WTC11 (cell line): ENCODE results near the gene RHOT2. TPM values are rescaled to one million over a fixed set of nuclear protein-coding genes. Genes with fewer than 3 reads are reported as not detected.
A peak's percentile ranks its signal among the peaks of the same experiment; 100 is the strongest.

Source experiments
- ATAC-seq: fragments of 200-7000 bp; cut with Tn5 transposase; 2 replicates; pipeline ENCODE4 v1.10.0; 2021; ENCODE audit warnings: mild to moderate bottlenecking, moderate library complexity
- CTCF ChIA-PET: fragments of 300-600 bp; sonication (Branson Sonifier 250); formaldehyde crosslinking; loops from one replicate; lab custom pipeline; 2021; ENCODE audit warnings: antibody characterized with exemption; lab: Charles Lee
- POLR2A ChIA-PET: fragments of 350-600 bp; sonication (Branson Sonifier 250); formaldehyde crosslinking; loops from one replicate; lab custom pipeline; 2021; ENCODE audit warnings: antibody characterized with exemption; lab: Charles Lee
- DNase-seq: peaks from one replicate; pipeline ENCODE4 v3.0.0; 2021; ENCODE audit warnings: low spot score
- H3K27ac Mint-ChIP-seq: 2 replicates; pipeline ENCODE4 v1.8.0; 2021; ENCODE audit warnings: mixed read lengths
- H3K27me3 Mint-ChIP-seq: 2 replicates; pipeline ENCODE4 v1.8.0; 2021; ENCODE audit warnings: low read depth, mild to moderate bottlenecking, moderate library complexity, mixed read lengths
- H3K36me3 Mint-ChIP-seq: 2 replicates; pipeline ENCODE4 v1.8.0; 2021; ENCODE audit warnings: mixed read lengths
- H3K4me1 Mint-ChIP-seq: 2 replicates; pipeline ENCODE4 v1.8.0; 2022; ENCODE audit warnings: mixed read lengths
- H3K4me3 Mint-ChIP-seq: 2 replicates; pipeline ENCODE4 v1.8.0; 2021; ENCODE audit warnings: mild to moderate bottlenecking, moderate library complexity, mixed read lengths
- H3K9me3 Mint-ChIP-seq: 2 replicates; pipeline ENCODE4 v1.8.0; 2021; ENCODE audit warnings: mixed read lengths
- CREM ChIP-seq: sonication (generic); formaldehyde crosslinking; IDR thresholded peaks from 2 replicates; pipeline ENCODE4 v1.8.1; 2022; ENCODE audit warnings: mild to moderate bottlenecking, missing genetic modification reagents, moderate library complexity
- EMX1 ChIP-seq: fragments of 250-450 bp; sonication (Bioruptor Pico); IDR thresholded peaks from 2 replicates; pipeline ENCODE4 v1.8.0; 2021; ENCODE audit warnings: mild to moderate bottlenecking
- ESRRA ChIP-seq: sonication (generic); formaldehyde crosslinking; IDR thresholded peaks from 2 replicates; pipeline ENCODE4 v1.8.1; 2022; ENCODE audit warnings: mild to moderate bottlenecking, missing genetic modification reagents, borderline replicate concordance
- FOXK1 ChIP-seq: sonication (generic); formaldehyde crosslinking; IDR thresholded peaks from 2 replicates; pipeline ENCODE4 v1.8.0; 2022; ENCODE audit warnings: mild to moderate bottlenecking, moderate library complexity, missing genetic modification reagents
- GRHL2 ChIP-seq: fragments of 250-450 bp; sonication (Bioruptor Pico); IDR thresholded peaks from 2 replicates; pipeline ENCODE4 v1.8.0; 2022; ENCODE audit warnings: mild to moderate bottlenecking, moderate library complexity; ENCODE audit not compliant: insufficient replicate concordance, severe bottlenecking
- KAT7 ChIP-seq: sonication (generic); formaldehyde crosslinking; IDR thresholded peaks from 2 replicates; pipeline ENCODE4 v1.8.1; 2023; ENCODE audit warnings: missing genetic modification reagents, mild to moderate bottlenecking, borderline replicate concordance
- MYBL2 ChIP-seq: sonication (generic); formaldehyde crosslinking; IDR thresholded peaks from 2 replicates; pipeline ENCODE4 v1.8.1; 2023; ENCODE audit warnings: mild to moderate bottlenecking, moderate library complexity, missing genetic modification reagents
- NFATC4 ChIP-seq: fragments of 250-450 bp; sonication (Bioruptor Pico); IDR thresholded peaks from 2 replicates; pipeline ENCODE4 v1.9.0; 2021; ENCODE audit warnings: mild to moderate bottlenecking
- NFE2L1 ChIP-seq: sonication (generic); formaldehyde crosslinking; IDR thresholded peaks from 2 replicates; pipeline ENCODE4 v1.8.1; 2023; ENCODE audit warnings: missing genetic modification reagents
- RORB ChIP-seq: fragments of 250-450 bp; sonication (Bioruptor Pico); IDR thresholded peaks from 2 replicates; pipeline ENCODE4 v1.9.0; 2021; ENCODE audit warnings: mild to moderate bottlenecking
- SP1 ChIP-seq: sonication (generic); formaldehyde crosslinking; conservative IDR thresholded peaks from 2 replicates; pipeline ENCODE4 v1.8.1; 2022; ENCODE audit warnings: missing genetic modification reagents
- ZNF138 ChIP-seq: sonication (generic); formaldehyde crosslinking; conservative IDR thresholded peaks from 2 replicates; pipeline ENCODE4 v1.8.1; 2022; ENCODE audit warnings: mild to moderate bottlenecking, moderate library complexity, missing genetic modification reagents
- total RNA-seq: library from RNA; stranded (reverse); gene quantifications from 3 replicates; pipeline ENCODE4 v1.2.3, GENCODE V29; 2021
- TF ChIP-seq, protein P1 (sequence below): fragments of 250-450 bp; sonication (Bioruptor Pico); IDR thresholded peaks from 2 replicates; pipeline ENCODE4 v1.9.0; 2021; ENCODE audit warnings: mild to moderate bottlenecking
- TF ChIP-seq, protein P2 (sequence below): sonication (generic); formaldehyde crosslinking; IDR thresholded peaks from 2 replicates; pipeline ENCODE4 v1.8.0; 2022; ENCODE audit warnings: missing genetic modification reagents
- TF ChIP-seq, protein P3 (sequence below): sonication (generic); formaldehyde crosslinking; IDR thresholded peaks from 2 replicates; pipeline ENCODE4 v1.8.0; 2022; ENCODE audit warnings: mild to moderate bottlenecking, missing genetic modification reagents
- TF ChIP-seq, protein P4 (sequence below): sonication (generic); formaldehyde crosslinking; IDR thresholded peaks from 2 replicates; pipeline ENCODE4 v1.8.1; 2022; ENCODE audit warnings: low read depth, missing genetic modification reagents, borderline replicate concordance
- TF ChIP-seq, protein P5 (sequence below): sonication (generic); formaldehyde crosslinking; IDR thresholded peaks from 2 replicates; pipeline ENCODE4 v1.8.0; 2022; ENCODE audit warnings: mild to moderate bottlenecking, missing genetic modification reagents
- TF ChIP-seq, protein P6 (sequence below): sonication (generic); formaldehyde crosslinking; IDR thresholded peaks from 2 replicates; pipeline ENCODE4 v1.8.0; 2023; ENCODE audit warnings: missing genetic modification reagents, mild to moderate bottlenecking, borderline replicate concordance

Gene RHOT2
- total RNA-seq, 1 experiment from 2014 or later = 285 TPM

DNA sequence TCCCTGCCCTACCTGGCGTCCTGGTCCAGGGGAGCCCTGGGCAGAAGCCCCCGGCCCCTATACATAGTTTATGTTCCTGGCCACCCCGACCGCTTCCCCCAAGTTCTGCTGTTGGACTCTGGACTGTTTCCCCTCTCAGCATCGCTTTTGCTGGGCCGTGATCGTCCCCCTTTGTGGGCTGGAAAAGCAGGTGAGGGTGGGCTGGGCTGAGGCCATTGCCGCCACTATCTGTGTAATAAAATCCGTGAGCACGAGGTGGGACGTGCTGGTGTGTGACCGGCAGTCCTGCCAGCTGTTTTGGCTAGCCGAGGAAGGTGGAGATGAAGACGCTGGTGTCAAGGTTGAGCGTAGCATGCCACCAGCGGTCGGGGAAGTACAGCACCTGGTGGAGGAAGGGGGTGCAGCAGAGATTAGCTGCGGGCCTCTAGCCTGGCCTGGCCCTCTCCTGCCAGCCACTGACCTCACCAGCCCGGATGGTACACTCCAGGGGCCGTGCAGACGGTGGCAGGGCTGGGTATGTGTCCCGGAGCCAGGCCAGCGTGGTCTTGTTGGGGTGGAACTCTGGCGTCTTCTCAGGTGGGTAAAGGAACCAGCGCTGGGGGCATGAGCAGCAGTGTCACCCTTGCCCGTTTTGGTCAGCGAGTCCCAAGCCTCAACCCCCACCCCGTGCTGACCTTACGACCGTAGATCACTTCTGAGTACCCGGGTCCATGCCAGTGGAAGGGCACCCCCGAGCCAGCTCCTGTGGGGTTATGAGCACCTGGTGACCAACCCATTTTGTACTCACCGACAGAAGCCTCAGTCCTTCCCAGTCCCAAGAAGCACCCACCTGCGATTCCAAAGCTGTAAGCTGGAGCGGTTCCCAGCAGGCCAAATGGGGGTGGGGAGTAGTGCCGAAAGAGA is 14.8 kb downstream of the RHOT2 start:
- TF ChIP-seq ZNF138 (no peak), RORB (CRISPR knock-in tag) (no peak), NFE2L1 (no peak), GRHL2 (CRISPR knock-in tag) (no peak), KAT7 (CRISPR knock-in tag) (peak; percentile 74), FOXK1 (CRISPR knock-in tag) (no peak), NFATC4 (0 out of 2 replicates have a peak, but pooled peaks have one; percentile 58), ESRRA (0 out of 2 replicates have a peak, but pooled peaks have one; percentile 14), EMX1 (CRISPR knock-in tag) (no peak), SP1 (no peak)
- TF ChIP-seq, protein P1, sequence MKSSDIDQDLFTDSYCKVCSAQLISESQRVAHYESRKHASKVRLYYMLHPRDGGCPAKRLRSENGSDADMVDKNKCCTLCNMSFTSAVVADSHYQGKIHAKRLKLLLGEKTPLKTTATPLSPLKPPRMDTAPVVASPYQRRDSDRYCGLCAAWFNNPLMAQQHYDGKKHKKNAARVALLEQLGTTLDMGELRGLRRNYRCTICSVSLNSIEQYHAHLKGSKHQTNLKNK = no peak
- TF ChIP-seq, protein P2, sequence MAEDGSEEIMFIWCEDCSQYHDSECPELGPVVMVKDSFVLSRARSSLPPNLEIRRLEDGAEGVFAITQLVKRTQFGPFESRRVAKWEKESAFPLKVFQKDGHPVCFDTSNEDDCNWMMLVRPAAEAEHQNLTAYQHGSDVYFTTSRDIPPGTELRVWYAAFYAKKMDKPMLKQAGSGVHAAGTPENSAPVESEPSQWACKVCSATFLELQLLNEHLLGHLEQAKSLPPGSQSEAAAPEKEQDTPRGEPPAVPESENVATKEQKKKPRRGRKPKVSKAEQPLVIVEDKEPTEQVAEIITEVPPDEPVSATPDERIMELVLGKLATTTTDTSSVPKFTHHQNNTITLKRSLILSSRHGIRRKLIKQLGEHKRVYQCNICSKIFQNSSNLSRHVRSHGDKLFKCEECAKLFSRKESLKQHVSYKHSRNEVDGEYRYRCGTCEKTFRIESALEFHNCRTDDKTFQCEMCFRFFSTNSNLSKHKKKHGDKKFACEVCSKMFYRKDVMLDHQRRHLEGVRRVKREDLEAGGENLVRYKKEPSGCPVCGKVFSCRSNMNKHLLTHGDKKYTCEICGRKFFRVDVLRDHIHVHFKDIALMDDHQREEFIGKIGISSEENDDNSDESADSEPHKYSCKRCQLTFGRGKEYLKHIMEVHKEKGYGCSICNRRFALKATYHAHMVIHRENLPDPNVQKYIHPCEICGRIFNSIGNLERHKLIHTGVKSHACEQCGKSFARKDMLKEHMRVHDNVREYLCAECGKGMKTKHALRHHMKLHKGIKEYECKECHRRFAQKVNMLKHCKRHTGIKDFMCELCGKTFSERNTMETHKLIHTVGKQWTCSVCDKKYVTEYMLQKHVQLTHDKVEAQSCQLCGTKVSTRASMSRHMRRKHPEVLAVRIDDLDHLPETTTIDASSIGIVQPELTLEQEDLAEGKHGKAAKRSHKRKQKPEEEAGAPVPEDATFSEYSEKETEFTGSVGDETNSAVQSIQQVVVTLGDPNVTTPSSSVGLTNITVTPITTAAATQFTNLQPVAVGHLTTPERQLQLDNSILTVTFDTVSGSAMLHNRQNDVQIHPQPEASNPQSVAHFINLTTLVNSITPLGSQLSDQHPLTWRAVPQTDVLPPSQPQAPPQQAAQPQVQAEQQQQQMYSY = 0 out of 2 replicates have a peak, but pooled peaks have one; percentile 13
- TF ChIP-seq, protein P3, sequence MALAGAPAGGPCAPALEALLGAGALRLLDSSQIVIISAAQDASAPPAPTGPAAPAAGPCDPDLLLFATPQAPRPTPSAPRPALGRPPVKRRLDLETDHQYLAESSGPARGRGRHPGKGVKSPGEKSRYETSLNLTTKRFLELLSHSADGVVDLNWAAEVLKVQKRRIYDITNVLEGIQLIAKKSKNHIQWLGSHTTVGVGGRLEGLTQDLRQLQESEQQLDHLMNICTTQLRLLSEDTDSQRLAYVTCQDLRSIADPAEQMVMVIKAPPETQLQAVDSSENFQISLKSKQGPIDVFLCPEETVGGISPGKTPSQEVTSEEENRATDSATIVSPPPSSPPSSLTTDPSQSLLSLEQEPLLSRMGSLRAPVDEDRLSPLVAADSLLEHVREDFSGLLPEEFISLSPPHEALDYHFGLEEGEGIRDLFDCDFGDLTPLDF (CRISPR knock-in tag) = 0 out of 2 replicates have a peak, but pooled peaks have one; percentile 34
- TF ChIP-seq, protein P4, sequence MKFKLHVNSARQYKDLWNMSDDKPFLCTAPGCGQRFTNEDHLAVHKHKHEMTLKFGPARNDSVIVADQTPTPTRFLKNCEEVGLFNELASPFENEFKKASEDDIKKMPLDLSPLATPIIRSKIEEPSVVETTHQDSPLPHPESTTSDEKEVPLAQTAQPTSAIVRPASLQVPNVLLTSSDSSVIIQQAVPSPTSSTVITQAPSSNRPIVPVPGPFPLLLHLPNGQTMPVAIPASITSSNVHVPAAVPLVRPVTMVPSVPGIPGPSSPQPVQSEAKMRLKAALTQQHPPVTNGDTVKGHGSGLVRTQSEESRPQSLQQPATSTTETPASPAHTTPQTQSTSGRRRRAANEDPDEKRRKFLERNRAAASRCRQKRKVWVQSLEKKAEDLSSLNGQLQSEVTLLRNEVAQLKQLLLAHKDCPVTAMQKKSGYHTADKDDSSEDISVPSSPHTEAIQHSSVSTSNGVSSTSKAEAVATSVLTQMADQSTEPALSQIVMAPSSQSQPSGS (CRISPR knock-in tag) = no peak
- TF ChIP-seq, protein P5, sequence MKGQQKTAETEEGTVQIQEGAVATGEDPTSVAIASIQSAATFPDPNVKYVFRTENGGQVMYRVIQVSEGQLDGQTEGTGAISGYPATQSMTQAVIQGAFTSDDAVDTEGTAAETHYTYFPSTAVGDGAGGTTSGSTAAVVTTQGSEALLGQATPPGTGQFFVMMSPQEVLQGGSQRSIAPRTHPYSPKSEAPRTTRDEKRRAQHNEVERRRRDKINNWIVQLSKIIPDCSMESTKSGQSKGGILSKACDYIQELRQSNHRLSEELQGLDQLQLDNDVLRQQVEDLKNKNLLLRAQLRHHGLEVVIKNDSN (CRISPR knock-in tag) = 0 out of 2 replicates have a peak, but pooled peaks have one; percentile 1
- DNase-seq (no peak), ATAC-seq (no peak)
- no peaks in the 10 kb centered on the region for H3K9me3 Mint-ChIP-seq
- H3K36me3 Mint-ChIP-seq = peaks cover 25% of the 10 kb centered on the region
- peak overlapping the region; percentile 76 for H3K4me3 Mint-ChIP-seq
- ChIA-PET CTCF (interaction anchor here (1.1 to 1.4 kb wide), 3 partner anchors 15 to 58 kb away, joined by 3 read pairs; partner anchors contain the start of genes CIAO3 and RHOT2), POLR2A (interaction anchor here (1.1 kb wide), 1 partner anchor 11 kb away, joined by 4 read pairs; no protein-coding TSS in a partner anchor)
- H3K4me1 Mint-ChIP-seq = peaks cover 19% of the 10 kb centered on the region
- 0 out of 2 replicates have a peak overlapping the region, but pooled peaks have one; percentile 49 for H3K27ac Mint-ChIP-seq
- no peaks in the 10 kb centered on the region for H3K27me3 Mint-ChIP-seq

DNA sequence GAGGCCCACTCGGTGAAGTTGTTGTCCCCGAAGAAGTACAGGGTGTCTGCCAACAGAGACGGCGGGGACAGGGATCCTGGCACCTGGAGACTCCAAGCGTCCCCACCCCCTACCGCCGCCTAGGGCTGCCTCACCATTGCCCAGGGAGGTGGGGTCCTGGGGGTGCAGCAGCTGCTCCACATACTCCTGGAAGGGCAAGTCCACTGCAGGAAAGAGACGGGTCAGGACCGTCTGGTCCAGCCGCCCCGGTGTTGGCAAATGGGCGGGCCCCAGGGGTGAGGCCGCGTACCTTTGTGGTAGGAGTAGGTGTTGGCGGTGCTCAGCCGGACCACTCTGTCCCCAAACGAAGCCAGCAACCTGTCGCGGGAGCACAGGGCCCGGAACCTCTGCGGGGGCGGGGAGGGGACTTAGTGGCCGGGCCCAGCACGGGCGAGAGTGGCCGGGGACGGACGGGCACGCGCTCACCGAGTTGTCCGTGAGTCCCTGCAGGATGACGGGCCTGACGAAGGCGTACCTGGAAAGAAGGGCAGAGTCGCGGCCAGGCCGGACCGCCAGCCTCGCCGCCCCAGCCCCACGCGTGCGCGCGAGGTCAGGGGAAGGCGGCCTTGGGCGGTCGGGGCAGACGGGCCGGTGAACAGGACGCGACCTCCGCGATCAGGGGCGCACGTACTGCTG is 15.6 kb downstream of the RHOT2 start:
- Mint-ChIP-seq H3K36me3 (peaks cover 25% of the 10 kb centered on the region), H3K4me1 (peaks cover 19% of the 10 kb centered on the region), H3K27me3 (no peaks in the 10 kb centered on the region), H3K9me3 (no peaks in the 10 kb centered on the region), H3K4me3 (peak overlapping the region; percentile 76), H3K27ac (no peak overlapping the region; the same call in 1 of the 2 replicates)
- ATAC-seq = no peak
- ChIA-PET CTCF (interaction anchor here (0.9 to 1.7 kb wide), 6 partner anchors 12 to 58 kb away, joined by 3 to 5 read pairs (median 3); partner anchors contain the start of genes ANTKMT, CIAO3 and RHOT2), POLR2A (interaction anchor here (1.1 to 1.6 kb wide), 2 partner anchors 10 to 12 kb away, joined by 4 to 6 read pairs; no protein-coding TSS in a partner anchor)
- DNase-seq = no peak
- TF ChIP-seq FOXK1 (CRISPR knock-in tag) (no peak), MYBL2 (CRISPR knock-in tag) (0 out of 2 replicates have a peak, but pooled peaks have one; percentile 13), CREM (0 out of 2 replicates have a peak, but pooled peaks have one; percentile 44)
- TF ChIP-seq, protein P6, sequence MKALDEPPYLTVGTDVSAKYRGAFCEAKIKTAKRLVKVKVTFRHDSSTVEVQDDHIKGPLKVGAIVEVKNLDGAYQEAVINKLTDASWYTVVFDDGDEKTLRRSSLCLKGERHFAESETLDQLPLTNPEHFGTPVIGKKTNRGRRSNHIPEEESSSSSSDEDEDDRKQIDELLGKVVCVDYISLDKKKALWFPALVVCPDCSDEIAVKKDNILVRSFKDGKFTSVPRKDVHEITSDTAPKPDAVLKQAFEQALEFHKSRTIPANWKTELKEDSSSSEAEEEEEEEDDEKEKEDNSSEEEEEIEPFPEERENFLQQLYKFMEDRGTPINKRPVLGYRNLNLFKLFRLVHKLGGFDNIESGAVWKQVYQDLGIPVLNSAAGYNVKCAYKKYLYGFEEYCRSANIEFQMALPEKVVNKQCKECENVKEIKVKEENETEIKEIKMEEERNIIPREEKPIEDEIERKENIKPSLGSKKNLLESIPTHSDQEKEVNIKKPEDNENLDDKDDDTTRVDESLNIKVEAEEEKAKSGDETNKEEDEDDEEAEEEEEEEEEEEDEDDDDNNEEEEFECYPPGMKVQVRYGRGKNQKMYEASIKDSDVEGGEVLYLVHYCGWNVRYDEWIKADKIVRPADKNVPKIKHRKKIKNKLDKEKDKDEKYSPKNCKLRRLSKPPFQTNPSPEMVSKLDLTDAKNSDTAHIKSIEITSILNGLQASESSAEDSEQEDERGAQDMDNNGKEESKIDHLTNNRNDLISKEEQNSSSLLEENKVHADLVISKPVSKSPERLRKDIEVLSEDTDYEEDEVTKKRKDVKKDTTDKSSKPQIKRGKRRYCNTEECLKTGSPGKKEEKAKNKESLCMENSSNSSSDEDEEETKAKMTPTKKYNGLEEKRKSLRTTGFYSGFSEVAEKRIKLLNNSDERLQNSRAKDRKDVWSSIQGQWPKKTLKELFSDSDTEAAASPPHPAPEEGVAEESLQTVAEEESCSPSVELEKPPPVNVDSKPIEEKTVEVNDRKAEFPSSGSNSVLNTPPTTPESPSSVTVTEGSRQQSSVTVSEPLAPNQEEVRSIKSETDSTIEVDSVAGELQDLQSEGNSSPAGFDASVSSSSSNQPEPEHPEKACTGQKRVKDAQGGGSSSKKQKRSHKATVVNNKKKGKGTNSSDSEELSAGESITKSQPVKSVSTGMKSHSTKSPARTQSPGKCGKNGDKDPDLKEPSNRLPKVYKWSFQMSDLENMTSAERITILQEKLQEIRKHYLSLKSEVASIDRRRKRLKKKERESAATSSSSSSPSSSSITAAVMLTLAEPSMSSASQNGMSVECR (CRISPR knock-in tag) = 0 out of 2 replicates have a peak, but pooled peaks have one; percentile 38
